Naive thymus-derived CD8-positive, alpha-beta T cell (primary cell): ENCODE measurements around the gene GRIN2C. TPM values are rescaled to one million over a fixed set of nuclear protein-coding genes. Genes with fewer than 3 reads are reported as not detected.

Experiments used
- ATAC-seq, 2 donors: fragments of 150-1000 bp; cut with Tn5 transposase in 1 of 2; sonication (Bioruptor Pico), chemical (Tn5 transposase) in 1 of 2; 1 replicate in 1 of 2; 2 replicates in 1 of 2; pipeline ENCODE4 v1.10.0; 2021; ENCODE audit warnings: mild to moderate bottlenecking in 2 of 2, moderate library complexity in 2 of 2
- POLR2A ChIA-PET: fragments of 350-600 bp; sonication (Branson Sonifier 250); formaldehyde crosslinking; loops from one replicate; lab custom pipeline; 2021; ENCODE audit warnings: antibody characterized with exemption; lab: Charles Lee
- DNase-seq, 10 donors: peaks; one replicate each; pipeline versions ENCODE4 v3.0.0 to v3.0.0-alpha.2; 2020 to 2022
- H3K27ac Mint-ChIP-seq, 10 donors: one replicate each; pipeline ENCODE4 v1.8.0; 2020 to 2022; ENCODE audit warnings: mild to moderate bottlenecking in 10 of 10, mixed read lengths in 10 of 10, moderate library complexity in 4 of 10, inconsistent platforms in 1 of 10
- H3K27me3 Mint-ChIP-seq, 5 donors: one replicate each; pipeline ENCODE4 v1.8.0; 2021 to 2022; ENCODE audit warnings: mixed read lengths in 5 of 5
- H3K36me3 Mint-ChIP-seq, 3 donors: one replicate each; pipeline ENCODE4 v1.8.0; 2020 to 2022; ENCODE audit warnings: mixed read lengths in 3 of 3, mild to moderate bottlenecking in 2 of 3, inconsistent platforms in 1 of 3
- H3K4me1 Mint-ChIP-seq, 4 donors: one replicate each; pipeline ENCODE4 v1.8.0; 2021 to 2022; ENCODE audit warnings: mixed read lengths in 4 of 4
- H3K4me3 Mint-ChIP-seq, 10 donors: one replicate each; pipeline ENCODE4 v1.8.0; 2020 to 2022; ENCODE audit warnings: mild to moderate bottlenecking in 10 of 10, mixed read lengths in 10 of 10, moderate library complexity in 6 of 10, inconsistent platforms in 1 of 10
- H3K9me3 Mint-ChIP-seq, 9 donors: one replicate each; pipeline ENCODE4 v1.8.0; 2020 to 2022; ENCODE audit warnings: mixed read lengths in 9 of 9, mild to moderate bottlenecking in 3 of 9, inconsistent platforms in 1 of 9, moderate library complexity in 1 of 9
- polyA plus RNA-seq, 3 donors: library from polyadenylated mRNA; unstranded; fragments of 300-500 nt; fragmentation: Illumina TruSeq; gene quantifications; one replicate each; pipeline ENCODE4 v1.2.3, GENCODE V29; 2021
- total RNA-seq, 8 experiments: library from RNA in 2 of 8; stranded (reverse) in 2 of 8; gene quantifications; one replicate each; pipeline ENCODE4 v1.2.3 and lab custom pipeline; 2021 to 2026

GRIN2C gene
- total and polyA plus RNA-seq, 5 experiments from 2014 or later, result 0.08 TPM; not detected in 3

- DNase-seq (no peak), ATAC-seq (no peak)
- POLR2A ChIA-PET, result no interaction called here
- Mint-ChIP-seq H3K36me3 (peaks cover 0 to 57% (median 17%) of the 10 kb centered on the region in 3 donors), H3K9me3 (no peaks in the 10 kb centered on the region), H3K27ac (no peak overlapping the region), H3K4me1 (no peaks in the 10 kb centered on the region), H3K4me3 (no peak overlapping the region), H3K27me3 (no peaks in the 10 kb centered on the region)
Measured at GRCh38 chr17:74822335-74822938, 37.2 kb downstream of the GRIN2C start.

GRCh38 chr17:74821655-74822334 is 37.9 kb downstream of the GRIN2C start:
- POLR2A ChIA-PET, result no interaction called here
- Mint-ChIP-seq H3K4me3 (no peak overlapping the region), H3K27ac (no peak overlapping the region), H3K9me3 (no peaks in the 10 kb centered on the region), H3K27me3 (no peaks in the 10 kb centered on the region), H3K4me1 (no peaks in the 10 kb centered on the region), H3K36me3 (peaks cover 0 to 60% (median 17%) of the 10 kb centered on the region in 3 donors)
- DNase-seq, result no peak
- ATAC-seq, result no peak

- ATAC-seq, result no peak
- peaks cover 0 to 8% (median 1%) of the 10 kb centered on the region in 4 donors for H3K4me1 Mint-ChIP-seq
- peaks cover 0 to 63% (median 16%) of the 10 kb centered on the region in 3 donors for H3K36me3 Mint-ChIP-seq
- H3K27ac Mint-ChIP-seq, result no peak overlapping the region
- H3K9me3 Mint-ChIP-seq, result no peaks in the 10 kb centered on the region
- no peak for DNase-seq
- H3K4me3 Mint-ChIP-seq, result no peak overlapping the region
- H3K27me3 Mint-ChIP-seq, result no peaks in the 10 kb centered on the region
- POLR2A ChIA-PET, result no interaction called here
Measured at GRCh38 chr17:74819801-74820436, 39.8 kb downstream of the GRIN2C start.

- Mint-ChIP-seq H3K4me3 (no peak overlapping the region), H3K9me3 (no peaks in the 10 kb centered on the region), H3K27ac (no peak overlapping the region), H3K27me3 (no peaks in the 10 kb centered on the region), H3K36me3 (peaks cover 0 to 65% (median 11%) of the 10 kb centered on the region in 3 donors), H3K4me1 (peaks cover 0 to 8% (median 1%) of the 10 kb centered on the region in 4 donors)
- ATAC-seq (no peak), DNase-seq (no peak)
- POLR2A ChIA-PET, result no interaction called here
Measured at GRCh38 chr17:74818291-74818938, 41.3 kb downstream of the GRIN2C start.

GRCh38 chr17:74816905-74817620 is 42.6 kb downstream of the GRIN2C start:
- no peak overlapping the region for H3K4me3 Mint-ChIP-seq
- no peak overlapping the region for H3K27ac Mint-ChIP-seq
- DNase-seq, result no peak
- POLR2A ChIA-PET, result no interaction called here
- no peak for ATAC-seq
- H3K9me3 Mint-ChIP-seq, result no peaks in the 10 kb centered on the region
- H3K4me1 Mint-ChIP-seq, result peaks cover 0 to 8% (median 1%) of the 10 kb centered on the region in 4 donors
- H3K27me3 Mint-ChIP-seq, result no peaks in the 10 kb centered on the region
- H3K36me3 Mint-ChIP-seq, result peaks cover 0 to 66% (median 11%) of the 10 kb centered on the region in 3 donors

- no peak for DNase-seq
- no peak for ATAC-seq
- no peaks in the 10 kb centered on the region for H3K9me3 Mint-ChIP-seq
- no peaks in the 10 kb centered on the region for H3K27me3 Mint-ChIP-seq
- H3K36me3 Mint-ChIP-seq, result peaks cover 0 to 65% (median 10%) of the 10 kb centered on the region in 3 donors
- H3K4me3 Mint-ChIP-seq, result no peak overlapping the region
- POLR2A ChIA-PET, result interaction anchor here (1.1 kb wide), 1 partner anchor 158 kb away, joined by 3 read pairs; no protein-coding TSS in a partner anchor
- peaks cover 0 to 8% (median 1%) of the 10 kb centered on the region in 4 donors for H3K4me1 Mint-ChIP-seq
- peak overlapping the region in 1 of 10 donors; percentile 15 for H3K27ac Mint-ChIP-seq
Measured at GRCh38 chr17:74815550-74816370, 43.9 kb downstream of the GRIN2C start.

GRCh38 chr17:74815067-74815466 is 44.6 kb downstream of the GRIN2C start:
- POLR2A ChIA-PET, result interaction anchor here (1.1 kb wide), 1 partner anchor 157 kb away, joined by 3 read pairs; no protein-coding TSS in a partner anchor
- DNase-seq, result no peak
- no peaks in the 10 kb centered on the region for H3K9me3 Mint-ChIP-seq
- H3K4me1 Mint-ChIP-seq, result peaks cover 0 to 8% (median 2%) of the 10 kb centered on the region in 4 donors
- ATAC-seq, result no peak
- no peak overlapping the region for H3K4me3 Mint-ChIP-seq
- peak overlapping the region in 1 of 10 donors; percentile 67 for H3K27ac Mint-ChIP-seq
- H3K27me3 Mint-ChIP-seq, result no peaks in the 10 kb centered on the region
- H3K36me3 Mint-ChIP-seq, result peaks cover 0 to 69% (median 8%) of the 10 kb centered on the region in 3 donors

- H3K36me3 Mint-ChIP-seq, result peaks cover 0 to 71% (median 8%) of the 10 kb centered on the region in 3 donors
- DNase-seq (no peak), ATAC-seq (no peak)
- no peaks in the 10 kb centered on the region for H3K27me3 Mint-ChIP-seq
- no peaks in the 10 kb centered on the region for H3K9me3 Mint-ChIP-seq
- POLR2A ChIA-PET, result interaction anchor here (1.1 kb wide), 1 partner anchor 157 kb away, joined by 3 read pairs; no protein-coding TSS in a partner anchor
- peaks cover 0 to 8% (median 3%) of the 10 kb centered on the region in 4 donors for H3K4me1 Mint-ChIP-seq
- no peak overlapping the region for H3K4me3 Mint-ChIP-seq
- H3K27ac Mint-ChIP-seq, result peak overlapping the region in 1 of 10 donors; percentile 8
Measured at GRCh38 chr17:74814453-74814852, 45.2 kb downstream of the GRIN2C start.

- POLR2A ChIA-PET, result no interaction called here
- ATAC-seq, result no peak
- Mint-ChIP-seq H3K36me3 (peaks cover 0 to 58% (median 4%) of the 10 kb centered on the region in 3 donors), H3K9me3 (no peaks in the 10 kb centered on the region), H3K4me1 (peaks cover 0 to 10% (median 3%) of the 10 kb centered on the region in 4 donors), H3K4me3 (no peak overlapping the region), H3K27me3 (no peaks in the 10 kb centered on the region), H3K27ac (no peak overlapping the region)
- DNase-seq, result no peak
Measured at GRCh38 chr17:74812109-74813009, 47.3 kb downstream of the GRIN2C start.

GRCh38 chr17:74810699-74811485 is 48.8 kb downstream of the GRIN2C start:
- H3K4me3 Mint-ChIP-seq, result no peak overlapping the region
- H3K9me3 Mint-ChIP-seq, result no peaks in the 10 kb centered on the region
- peaks cover 0 to 49% (median 4%) of the 10 kb centered on the region in 3 donors for H3K36me3 Mint-ChIP-seq
- H3K4me1 Mint-ChIP-seq, result peaks cover 0 to 10% (median 2%) of the 10 kb centered on the region in 4 donors
- no peaks in the 10 kb centered on the region for H3K27me3 Mint-ChIP-seq
- POLR2A ChIA-PET, result no interaction called here
- H3K27ac Mint-ChIP-seq, result no peak overlapping the region
- no peak for DNase-seq
- ATAC-seq, result no peak
